Stomach (tissue), 4 donors: Measurements from ENCODE around the gene UBE2O.

Source experiments
- CTCF ChIP-seq, 7 experiments: fragments of 450-650 bp in 4 of 7; fragments of 200-600 bp in 3 of 7; sonication (generic) in 3 of 7; IDR thresholded peaks; one replicate each; pipeline ENCODE4 v1.5.1; 2016 to 2019; ENCODE audit warnings: antibody characterized with exemption in 7 of 7, control low read depth in 2 of 7, mild to moderate bottlenecking in 1 of 7
- EP300 ChIP-seq: sonication (generic); formaldehyde crosslinking; IDR thresholded peaks from one replicate; pipeline ENCODE4 v1.6.1; 2017; ENCODE audit warnings: antibody characterized with exemption
- POLR2AphosphoS5 ChIP-seq, 3 donors: sonication (generic); formaldehyde crosslinking; IDR thresholded peaks; one replicate each; pipeline ENCODE4 v1.6.1; 2016; ENCODE audit warnings: antibody characterized with exemption in 3 of 3

- TF ChIP-seq EP300 (no peak), POLR2AphosphoS5 (IDR thresholded peaks at IDR 0.05) (peak in 1 of 3 donors; percentile 11), CTCF (IDR thresholded peaks at IDR 0.05) (peak in 5 of 7 experiments; percentile 59 to 81 (median 73))
These were observed 44.7 kb downstream of the UBE2O start for GRCh38 chr17:76408037-76408849.
